Measurements from ENCODE around the gene PTCH1.

PTCH1 gene

GRCh38 chr9:95446259-95446658, 70.5 kb downstream of the PTCH1 start:
- POLR2A ChIA-PET = no interaction called here
- DNase-seq (ENCODE audit: low read depth, low spot score) = no peak
- TF ChIP-seq, protein P1, sequence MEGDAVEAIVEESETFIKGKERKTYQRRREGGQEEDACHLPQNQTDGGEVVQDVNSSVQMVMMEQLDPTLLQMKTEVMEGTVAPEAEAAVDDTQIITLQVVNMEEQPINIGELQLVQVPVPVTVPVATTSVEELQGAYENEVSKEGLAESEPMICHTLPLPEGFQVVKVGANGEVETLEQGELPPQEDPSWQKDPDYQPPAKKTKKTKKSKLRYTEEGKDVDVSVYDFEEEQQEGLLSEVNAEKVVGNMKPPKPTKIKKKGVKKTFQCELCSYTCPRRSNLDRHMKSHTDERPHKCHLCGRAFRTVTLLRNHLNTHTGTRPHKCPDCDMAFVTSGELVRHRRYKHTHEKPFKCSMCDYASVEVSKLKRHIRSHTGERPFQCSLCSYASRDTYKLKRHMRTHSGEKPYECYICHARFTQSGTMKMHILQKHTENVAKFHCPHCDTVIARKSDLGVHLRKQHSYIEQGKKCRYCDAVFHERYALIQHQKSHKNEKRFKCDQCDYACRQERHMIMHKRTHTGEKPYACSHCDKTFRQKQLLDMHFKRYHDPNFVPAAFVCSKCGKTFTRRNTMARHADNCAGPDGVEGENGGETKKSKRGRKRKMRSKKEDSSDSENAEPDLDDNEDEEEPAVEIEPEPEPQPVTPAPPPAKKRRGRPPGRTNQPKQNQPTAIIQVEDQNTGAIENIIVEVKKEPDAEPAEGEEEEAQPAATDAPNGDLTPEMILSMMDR (IDR thresholded peaks at IDR 0.05; ENCODE audit: insufficient read depth, low read length, missing control alignments) = no peak
- CTCF ChIA-PET = no interaction called here
- H3K4me3 ChIP-seq (ENCODE audit: low read depth, low read length) = no peak overlapping the region

DNA sequence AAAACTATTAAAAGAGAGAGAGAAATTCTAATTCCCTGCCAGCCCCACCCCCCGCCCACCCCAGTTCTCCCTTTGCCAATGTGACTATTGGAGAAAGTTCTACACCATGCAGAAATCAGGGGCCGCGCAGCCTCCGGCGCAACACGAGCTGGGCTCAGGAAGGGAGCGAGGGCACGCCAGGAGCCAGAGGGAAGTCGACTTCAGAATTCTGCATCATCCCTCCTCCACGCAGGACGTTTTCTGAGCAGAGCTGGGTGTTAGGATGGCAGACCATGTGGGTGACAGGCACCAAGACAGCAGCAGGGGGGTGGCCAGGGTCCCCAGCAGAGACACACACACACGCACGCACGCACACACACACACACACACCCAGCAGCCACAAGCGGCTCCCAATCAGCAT, 72.6 kb downstream of the PTCH1 start:
- ChIA-PET POLR2A (no interaction called here), CTCF (no interaction called here)
- H3K4me3 ChIP-seq (ENCODE audit: low read depth, low read length) = no peak overlapping the region
- no peak for DNase-seq (ENCODE audit: low read depth, low spot score)
- TF ChIP-seq, protein P1 (IDR thresholded peaks at IDR 0.05; ENCODE audit: insufficient read depth, low read length, missing control alignments) = no peak

GRCh38 chr9:95443301-95443700, 73.5 kb downstream of the PTCH1 start:
- H3K4me3 ChIP-seq (ENCODE audit: low read depth, low read length) = no peak overlapping the region
- DNase-seq (ENCODE audit: low read depth, low spot score) = no peak
- ChIA-PET POLR2A (no interaction called here), CTCF (no interaction called here)
- TF ChIP-seq, protein P1 (IDR thresholded peaks at IDR 0.05; ENCODE audit: insufficient read depth, low read length, missing control alignments) = no peak

- ChIA-PET POLR2A (no interaction called here), CTCF (no interaction called here)
- DNase-seq (ENCODE audit: low read depth, low spot score) = no peak
- TF ChIP-seq, protein P1 (IDR thresholded peaks at IDR 0.05; ENCODE audit: insufficient read depth, low read length, missing control alignments) = no peak
- no peak overlapping the region for H3K4me3 ChIP-seq (ENCODE audit: low read depth, low read length)
Measured at GRCh38 chr9:95441081-95441480, 75.7 kb downstream of the PTCH1 start.

DNA sequence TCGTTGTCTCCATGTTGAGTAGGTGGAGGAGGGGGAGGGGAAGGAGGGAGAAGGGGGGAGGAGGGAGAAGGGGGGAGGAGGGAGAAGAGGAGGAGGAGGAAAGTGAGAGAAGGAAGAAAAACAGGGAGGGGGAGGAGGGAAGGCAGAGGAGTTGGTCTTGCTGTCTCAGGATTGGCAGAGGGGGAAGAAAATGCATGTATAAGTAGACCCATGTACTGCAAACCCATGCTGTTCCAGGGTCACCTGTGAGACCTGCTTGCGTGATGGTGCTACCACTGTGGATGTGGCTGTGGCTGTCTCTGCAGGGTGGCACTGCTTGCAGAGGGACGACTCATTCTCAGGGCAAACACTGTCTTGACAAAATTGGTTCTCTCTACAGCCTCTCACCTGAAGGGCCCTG, 76.3 kb downstream of the PTCH1 start:
- H3K4me3 ChIP-seq (ENCODE audit: low read depth, low read length) = no peak overlapping the region
- TF ChIP-seq, protein P1 (IDR thresholded peaks at IDR 0.05; ENCODE audit: insufficient read depth, low read length, missing control alignments) = no peak
- DNase-seq (ENCODE audit: low read depth, low spot score) = no peak
- CTCF ChIA-PET = no interaction called here
- POLR2A ChIA-PET = no interaction called here

GRCh38 chr9:95438561-95439357, 78.0 kb downstream of the PTCH1 start:
- no peak for DNase-seq (ENCODE audit: low read depth, low spot score)
- TF ChIP-seq, protein P1 (IDR thresholded peaks at IDR 0.05; ENCODE audit: insufficient read depth, low read length, missing control alignments) = no peak
- CTCF ChIA-PET = interaction anchor here (0.9 kb wide), 1 partner anchor 23 kb away, joined by 3 read pairs; no protein-coding TSS in a partner anchor
- no peak overlapping the region for H3K4me3 ChIP-seq (ENCODE audit: low read depth, low read length)
- POLR2A ChIA-PET = no interaction called here

Data from AG04449 (cell line).